ENCODE data around the gene GRAMD1A.
"Not testable (repeated sequence)": the region's sequence is repeated elsewhere in the genome, so short reads cannot be mapped to it uniquely, and the experiment has no call there.

Gene GRAMD1A

GRCh38 chr19:35021016-35021415 is 20.9 kb downstream of the GRAMD1A start:
- no peak for DNase-seq (ENCODE audit: low spot score)

GRCh38 chr19:35021596-35021995 is 21.5 kb downstream of the GRAMD1A start:
- DNase-seq (ENCODE audit: low spot score) = no peak

- DNase-seq (ENCODE audit: low spot score) = no peak
Measured at GRCh38 chr19:35022460-35022859, 22.3 kb downstream of the GRAMD1A start.

- DNase-seq (ENCODE audit: low spot score) = no peak
Measured at GRCh38 chr19:35023428-35023827, 23.3 kb downstream of the GRAMD1A start.

- DNase-seq (ENCODE audit: low spot score) = no peak
Measured at GRCh38 chr19:35024095-35024494, 24.0 kb downstream of the GRAMD1A start.

GRCh38 chr19:35025969-35026368 is 25.8 kb downstream of the GRAMD1A start:
- no peak for DNase-seq (ENCODE audit: low spot score)

- no peak for DNase-seq (ENCODE audit: low spot score)
Measured at GRCh38 chr19:35026418-35026817, 26.3 kb downstream of the GRAMD1A start.

- DNase-seq (ENCODE audit: low spot score) = no peak
Measured at GRCh38 chr19:35027009-35027408, 26.9 kb downstream of the GRAMD1A start.

- peak; percentile 35 for DNase-seq (ENCODE audit: low spot score)
Measured at GRCh38 chr19:35027851-35028599, 27.9 kb downstream of the GRAMD1A start.

- DNase-seq (ENCODE audit: low spot score) = not testable (repeated sequence)
Measured at GRCh38 chr19:35028600-35028885, 28.4 kb downstream of the GRAMD1A start.

- DNase-seq (ENCODE audit: low spot score) = not testable (repeated sequence)
Measured at GRCh38 chr19:35029275-35029736, 29.2 kb downstream of the GRAMD1A start.

GRCh38 chr19:35029737-35030256 is 29.7 kb downstream of the GRAMD1A start:
- no peak for DNase-seq (ENCODE audit: low spot score)

- peak; percentile 95 for DNase-seq (ENCODE audit: low spot score)
Measured at GRCh38 chr19:35030257-35031071, 30.3 kb downstream of the GRAMD1A start, which contains the start of gene SCN1B. Gene SCN1B (plus strand): TSS chr19:35030470. CDS start chr19:35030821, 351 bp downstream.

- DNase-seq (ENCODE audit: low spot score) = peak; percentile 74
Measured at GRCh38 chr19:35031072-35031881, 31.2 kb downstream of the GRAMD1A start.

GRCh38 chr19:35032356-35032865 is 32.3 kb downstream of the GRAMD1A start:
- DNase-seq (ENCODE audit: low spot score) = no peak

GRCh38 chr19:35033067-35034004 is 33.2 kb downstream of the GRAMD1A start:
- no peak for DNase-seq (ENCODE audit: low spot score)

GRCh38 chr19:35034005-35034502 is 33.9 kb downstream of the GRAMD1A start:
- no peak for DNase-seq (ENCODE audit: low spot score)

- DNase-seq (ENCODE audit: low spot score) = no peak
Measured at GRCh38 chr19:35034588-35035382, 34.7 kb downstream of the GRAMD1A start.

GRCh38 chr19:35037716-35038622 is 37.8 kb downstream of the GRAMD1A start:
- DNase-seq (ENCODE audit: low spot score) = peak; percentile 58
